Activated CD8-positive, alpha-beta memory T cell treated with anti-CD3 and anti-CD28 coated beads, Interleukin-2, amount 50 U/mL, for 1 hour (primary cell): ENCODE results near the gene FBXW11.

Experiments
- DNase-seq: peaks from one replicate; pipeline ENCODE4 v3.0.0-alpha.2; 2020; ENCODE audit errors: extremely low read depth

Gene FBXW11

DNA sequence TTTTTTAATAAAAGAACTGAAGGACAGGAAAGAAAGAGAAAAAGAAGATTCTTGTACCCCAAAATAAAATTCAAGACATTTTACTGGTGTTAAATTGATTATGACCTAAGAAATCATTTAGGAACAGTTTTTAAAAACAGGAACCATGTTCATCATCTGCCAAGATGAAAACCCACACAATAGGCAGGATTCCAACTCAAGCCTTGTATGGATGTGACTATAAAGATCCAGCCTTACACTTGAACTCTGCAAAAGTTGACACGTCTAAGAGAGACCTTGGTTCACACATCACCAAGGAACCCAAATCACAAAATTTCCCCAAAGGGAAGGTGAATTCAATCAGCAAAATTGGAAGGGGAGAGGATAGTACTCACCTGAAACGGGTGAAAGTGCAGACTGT is 138.2 kb downstream of the FBXW11 start:
- no peak for DNase-seq

DNA sequence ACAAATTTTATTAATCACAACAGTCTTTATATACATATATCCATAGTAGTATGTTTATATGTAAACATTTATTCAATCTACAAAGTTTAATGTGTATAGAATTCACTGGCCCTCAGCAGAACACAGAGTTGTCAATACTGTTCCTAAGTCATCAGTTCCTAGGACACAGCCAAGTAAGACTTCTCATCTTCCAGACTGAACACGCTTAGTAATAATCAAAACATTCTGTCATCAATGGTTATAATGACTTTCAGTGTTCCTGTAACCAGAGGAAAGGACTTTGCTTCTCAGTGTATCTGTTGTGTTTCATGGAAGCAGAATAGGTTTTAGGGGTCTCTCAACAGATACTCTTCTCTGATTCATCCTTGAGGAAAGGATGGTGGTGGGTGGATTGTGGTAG is 138.7 kb downstream of the FBXW11 start:
- DNase-seq, result no peak

DNA sequence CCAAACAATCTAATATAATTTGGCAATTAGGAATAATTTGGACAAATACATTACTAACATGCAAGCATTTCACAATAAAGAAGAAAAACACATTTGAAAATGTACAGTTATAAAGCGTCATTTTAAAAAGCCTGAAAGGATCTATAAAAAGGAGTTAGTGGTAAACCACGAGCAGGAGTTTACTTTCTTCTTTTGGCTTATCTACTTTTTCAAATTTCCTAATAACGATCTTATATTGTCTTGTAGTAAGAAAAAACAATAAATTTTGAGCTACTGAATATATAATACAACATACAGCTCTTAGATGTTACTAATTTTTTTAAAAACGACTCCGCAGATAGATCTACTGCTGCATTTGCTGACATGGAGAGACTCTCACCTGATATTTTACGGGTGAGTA is 141.0 kb downstream of the FBXW11 start:
- no peak for DNase-seq

DNA sequence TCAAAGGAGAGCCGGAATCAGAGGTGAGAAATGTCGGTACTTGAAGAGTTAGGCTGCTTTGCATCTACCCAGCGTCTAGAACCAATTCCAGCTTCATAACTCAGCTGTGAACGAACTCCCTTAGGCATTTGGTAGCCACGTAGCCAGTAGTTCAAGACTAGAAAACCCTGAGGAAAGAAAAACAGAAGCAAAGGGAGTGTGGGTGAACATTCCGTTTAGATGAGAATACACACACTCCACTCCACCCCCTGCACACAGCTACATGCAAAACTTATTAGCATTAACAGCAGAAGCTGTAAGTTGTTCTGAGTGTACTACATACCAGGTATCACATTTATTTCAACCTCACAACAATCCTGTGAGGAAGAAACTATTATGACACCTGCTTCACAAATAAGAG is 142.5 kb downstream of the FBXW11 start:
- no peak for DNase-seq

DNA sequence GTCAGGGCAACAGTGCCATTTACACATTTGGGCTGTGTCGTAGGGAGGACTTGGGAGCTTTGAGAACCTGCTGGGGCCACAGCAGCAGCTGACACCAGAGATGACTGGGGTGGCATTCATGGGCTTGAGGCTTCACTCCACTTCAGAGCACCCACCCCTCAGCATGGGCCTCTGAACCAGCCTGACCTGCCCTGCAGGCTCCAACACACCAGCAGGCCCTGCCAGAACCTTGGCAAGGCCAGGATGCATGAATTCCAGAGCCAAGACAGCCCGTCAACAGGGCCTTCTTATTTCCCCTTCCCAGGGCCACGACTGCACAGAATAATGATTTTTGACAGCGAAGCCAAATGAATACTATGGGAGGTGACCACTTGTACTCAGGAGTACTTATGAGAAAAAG is 143.8 kb downstream of the FBXW11 start:
- DNase-seq, result no peak

DNA sequence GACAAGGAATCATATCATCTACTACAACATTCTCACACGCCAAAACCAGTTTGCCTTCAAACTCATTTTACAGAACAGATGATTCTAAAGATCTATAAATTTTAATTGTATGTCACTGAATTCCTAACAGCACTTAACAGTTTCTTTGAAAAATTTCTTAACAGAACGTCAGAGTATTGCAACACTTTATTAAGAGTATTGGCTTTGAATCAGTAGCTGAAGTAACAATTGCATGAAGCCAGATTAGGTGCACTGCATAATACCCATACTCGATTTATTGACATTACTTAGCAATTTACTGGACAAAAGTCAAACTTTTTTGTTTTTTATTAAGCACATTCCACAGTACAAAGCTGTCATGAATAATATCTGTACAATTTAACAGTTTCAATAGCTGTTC is 145.1 kb downstream of the FBXW11 start:
- DNase-seq, result no peak

DNA sequence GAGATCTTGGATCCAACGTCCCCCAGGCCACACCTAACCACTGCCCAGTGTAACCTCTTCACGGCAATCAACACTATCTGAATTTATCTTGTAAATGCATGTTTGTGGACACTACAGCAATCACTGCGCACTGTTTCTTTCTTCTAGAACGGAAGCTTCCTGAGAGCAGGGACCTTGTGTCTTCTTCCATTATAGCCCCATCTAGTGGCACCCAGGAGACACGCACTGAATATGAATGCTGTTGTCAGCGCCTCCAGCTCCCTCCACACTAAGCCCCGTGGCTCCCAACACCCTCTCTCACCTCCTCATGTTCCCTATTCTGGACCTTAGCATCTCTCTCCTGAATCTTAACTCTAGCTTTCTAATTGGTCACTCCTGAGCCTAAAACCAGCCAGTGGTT is 148.1 kb downstream of the FBXW11 start:
- no peak for DNase-seq

DNA sequence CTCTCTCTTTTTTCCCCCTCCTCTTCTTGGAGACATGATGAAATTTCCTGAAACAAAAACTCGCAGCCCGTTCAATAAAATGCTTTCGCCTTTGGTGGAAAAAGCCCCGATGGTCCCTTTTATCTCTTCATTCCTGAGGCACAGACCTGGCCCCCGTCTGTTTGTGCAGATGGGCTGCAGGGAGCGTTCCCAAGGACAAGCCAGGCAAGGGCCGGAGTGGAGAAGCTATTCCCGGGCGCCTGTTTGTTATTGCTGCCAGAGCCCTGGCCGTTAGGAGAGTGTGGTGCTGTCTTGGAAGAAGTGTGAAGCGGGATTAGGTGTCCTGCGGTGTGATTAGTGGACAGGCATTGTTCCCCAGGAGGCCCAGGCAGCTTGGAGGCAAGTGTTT is 149.0 kb downstream of the FBXW11 start:
- DNase-seq, result no peak

DNA sequence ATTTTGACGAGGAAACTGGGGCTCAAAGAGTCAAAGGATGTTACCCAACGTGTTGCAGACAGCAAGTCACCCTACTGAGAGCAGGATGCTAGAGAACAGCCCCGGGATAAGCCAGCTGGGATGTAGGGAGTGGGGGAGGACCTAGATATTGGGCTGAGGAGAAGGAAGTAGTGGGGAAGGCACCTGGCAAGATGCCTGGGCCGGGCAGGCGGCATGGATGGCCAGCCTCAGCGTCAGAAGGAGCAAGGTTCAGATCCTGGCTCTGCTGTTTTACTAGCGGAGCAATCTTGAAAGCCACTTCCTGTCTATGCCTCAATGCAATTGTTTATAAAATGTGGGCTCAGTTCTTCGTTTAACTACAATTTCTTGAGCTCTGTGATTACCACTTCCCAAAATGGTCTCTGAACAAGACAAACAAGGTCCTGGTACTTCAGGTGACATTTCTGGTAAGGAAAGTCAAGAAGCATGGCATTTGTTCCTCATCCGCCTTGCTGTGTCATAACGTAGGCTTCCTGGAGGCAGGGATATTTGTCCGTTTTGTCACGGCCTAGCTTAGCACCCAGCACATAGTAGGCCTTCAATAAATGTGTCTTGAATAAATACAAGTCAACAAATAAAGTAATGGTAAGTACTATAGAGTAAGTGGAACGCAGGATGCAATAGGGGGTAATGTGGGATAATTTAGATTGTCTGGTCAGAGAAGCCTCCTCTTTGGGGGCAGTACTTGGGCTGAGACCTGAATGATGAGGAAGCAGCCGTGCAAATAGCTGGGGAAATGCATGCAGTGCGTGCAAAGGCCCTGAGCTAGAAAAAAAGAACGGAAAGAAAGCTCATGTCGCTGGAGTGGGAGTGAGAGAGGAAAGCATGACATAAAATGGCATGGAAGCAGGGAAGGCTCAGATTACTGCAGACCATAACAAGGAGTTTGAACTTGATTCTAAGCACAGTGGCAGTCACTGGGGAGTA is 150.4 kb downstream of the FBXW11 start:
- DNase-seq, result no peak

DNA sequence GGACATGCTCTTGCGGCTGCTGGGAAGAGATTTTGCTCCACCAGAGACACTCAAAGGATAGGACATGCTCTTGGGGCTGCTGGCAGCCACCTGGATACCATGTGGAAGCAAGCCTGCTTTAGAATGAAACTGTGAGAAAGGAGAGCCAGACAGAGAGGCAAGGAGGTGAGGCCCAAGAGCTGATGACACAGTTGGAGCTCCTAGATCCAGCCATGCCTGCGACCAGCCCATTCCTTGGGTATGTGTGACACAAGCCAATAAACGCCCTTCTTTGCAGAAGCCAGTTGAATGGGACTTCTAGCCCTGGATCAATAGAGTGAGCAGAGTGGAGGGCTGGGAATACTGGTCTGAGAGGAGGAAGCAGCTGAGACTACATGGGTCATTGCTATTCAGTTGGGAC is 151.2 kb downstream of the FBXW11 start:
- DNase-seq, result no peak

DNA sequence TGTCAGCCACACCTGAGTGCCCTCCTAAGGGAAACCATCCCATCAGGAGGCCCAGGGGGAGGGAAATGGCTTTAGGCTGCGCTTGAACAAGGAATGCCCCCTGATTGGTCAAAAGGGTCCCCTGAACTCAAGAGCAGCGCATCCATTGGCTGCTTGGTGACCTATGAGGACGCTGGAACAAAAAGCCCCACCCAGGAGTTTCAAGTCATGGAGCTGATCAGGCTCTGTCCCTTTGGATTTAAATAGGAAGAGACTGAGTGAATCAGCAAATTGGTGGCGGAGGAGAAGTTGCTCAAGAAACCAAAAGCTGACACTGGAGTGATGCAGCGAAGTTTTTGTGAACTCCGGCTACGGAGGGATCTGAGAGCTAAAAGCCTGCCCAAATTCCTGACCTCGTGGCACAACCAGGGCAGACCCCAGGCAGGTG is 154.2 kb downstream of the FBXW11 start:
- no peak for DNase-seq

DNA sequence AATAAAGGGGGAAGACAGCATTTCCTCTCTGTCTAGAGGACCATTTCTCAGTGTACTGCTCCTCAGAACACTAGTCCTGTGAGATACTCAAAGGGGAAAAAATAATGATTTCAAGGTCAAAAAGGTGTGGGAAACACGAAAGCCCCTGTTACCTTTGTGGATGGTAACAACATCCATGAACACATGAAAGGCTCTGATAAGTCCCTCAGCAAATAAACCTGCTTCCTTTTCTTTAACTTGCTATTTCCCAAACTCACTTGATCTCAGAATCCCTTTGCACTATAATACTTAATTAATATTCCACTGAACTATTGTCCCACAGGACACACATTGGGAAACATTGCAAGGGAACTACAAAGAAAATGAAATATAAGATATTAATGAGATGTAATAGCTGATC is 155.2 kb downstream of the FBXW11 start:
- DNase-seq, result no peak

DNA sequence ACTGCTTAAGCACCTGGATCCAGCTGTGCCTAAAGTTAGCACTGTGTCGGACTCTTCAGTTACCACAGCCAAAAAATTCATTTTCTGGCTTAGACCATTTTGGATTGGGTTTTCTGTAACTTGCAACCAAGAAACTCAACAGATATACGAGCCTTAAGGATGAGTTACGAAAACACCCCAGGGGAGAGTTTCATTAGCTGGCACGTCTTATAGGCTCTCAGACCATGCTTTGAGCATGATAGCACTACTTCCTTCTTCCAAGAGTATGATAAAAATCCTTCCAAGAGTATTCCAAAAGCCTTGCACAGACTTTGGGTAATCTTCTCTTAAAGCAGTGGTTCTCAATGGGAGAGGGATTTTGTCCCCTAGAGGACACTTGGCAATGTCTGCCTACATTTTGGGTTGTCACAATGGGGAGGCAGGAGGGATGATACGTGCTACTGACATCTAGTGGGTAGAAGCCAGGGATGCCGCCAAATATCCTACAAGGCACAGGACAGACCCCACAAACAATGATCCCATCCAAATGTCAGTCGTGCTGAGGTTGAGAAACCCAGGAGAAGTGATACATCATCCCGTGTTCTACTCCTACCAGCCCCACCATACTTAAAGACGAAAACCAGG is 156.0 kb downstream of the FBXW11 start:
- DNase-seq, result no peak

DNA sequence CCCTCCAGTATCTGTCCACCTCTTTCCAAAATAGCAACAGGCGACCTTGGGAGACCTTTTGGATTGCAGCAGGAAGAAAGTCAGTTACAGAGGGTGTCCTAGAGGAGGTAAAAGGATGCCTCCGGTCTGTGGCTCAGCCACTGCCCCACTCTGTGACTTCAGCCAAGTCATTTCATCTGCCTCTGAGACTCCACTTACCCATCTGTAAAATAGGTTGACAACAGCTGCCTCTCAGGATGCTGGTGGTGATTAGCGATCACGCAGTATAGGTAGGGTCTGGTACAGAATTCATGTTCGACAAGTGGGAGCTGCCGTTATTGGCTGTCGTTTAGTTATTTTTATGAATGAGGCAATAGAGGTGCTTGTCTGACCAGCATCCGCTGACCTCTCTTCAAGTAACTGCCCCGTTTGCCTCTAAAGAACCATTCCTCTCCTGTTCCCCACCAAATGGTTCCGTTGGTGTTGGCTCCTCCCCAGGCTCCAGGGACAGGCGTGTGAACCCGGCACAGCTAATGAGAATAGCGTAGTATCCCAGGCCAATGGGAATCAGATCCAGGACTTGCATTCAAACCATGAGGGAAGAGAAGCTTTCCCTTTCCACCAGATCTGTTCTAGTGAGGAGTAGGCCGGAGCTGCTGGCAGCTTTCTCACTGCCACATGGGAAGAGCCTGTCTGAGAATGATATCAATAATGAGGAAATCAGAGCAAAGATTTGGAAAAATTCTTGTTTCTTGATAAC is 156.7 kb downstream of the FBXW11 start:
- no peak for DNase-seq

DNA sequence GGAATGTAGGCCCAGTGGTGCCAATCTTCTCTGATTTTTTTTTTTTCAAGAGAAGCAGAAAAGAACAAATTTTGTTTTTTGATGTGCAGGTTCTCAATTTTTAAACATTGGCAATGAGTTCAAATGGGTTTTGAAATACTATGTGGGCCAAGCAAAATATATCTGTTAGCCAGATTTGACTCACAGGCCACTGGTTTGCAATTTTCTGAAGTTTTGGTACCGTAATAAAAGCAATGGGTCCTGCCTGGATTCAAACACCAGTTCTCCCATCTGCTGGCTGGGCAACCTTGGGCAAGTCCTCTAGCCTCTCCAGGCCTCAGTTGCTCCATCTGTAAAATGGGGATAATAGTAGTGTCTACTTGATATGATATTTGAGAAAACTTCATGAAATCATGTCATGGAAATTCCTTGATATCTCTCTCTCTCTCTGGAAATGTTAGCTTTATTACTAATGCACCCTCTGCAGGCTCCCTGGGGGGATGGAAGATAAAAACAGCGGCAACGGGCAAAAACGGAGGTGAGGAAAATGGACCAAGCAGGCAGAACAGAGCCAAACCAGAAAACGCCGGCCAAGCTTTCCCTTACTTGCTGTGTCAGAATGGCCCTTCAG is 157.4 kb downstream of the FBXW11 start:
- no peak for DNase-seq

DNA sequence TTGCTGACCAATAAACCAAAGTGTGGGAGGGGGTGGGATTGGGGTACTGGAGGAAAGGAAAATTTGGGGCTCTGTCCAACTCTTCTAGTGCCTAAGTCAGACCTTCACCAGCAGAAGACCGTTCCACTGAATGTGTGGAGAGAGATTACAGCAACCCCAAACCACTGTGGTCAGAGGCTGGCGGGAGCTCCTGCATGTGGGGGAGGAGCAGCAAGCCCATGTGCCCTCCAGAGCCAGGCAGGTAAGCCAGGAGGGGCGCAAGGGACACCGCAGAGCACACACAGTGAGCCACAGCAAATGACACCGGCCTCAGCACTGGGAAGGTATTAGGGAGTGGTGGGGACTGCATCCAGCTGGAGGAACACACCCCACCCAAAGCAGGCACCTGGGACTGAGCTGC is 158.0 kb downstream of the FBXW11 start:
- no peak for DNase-seq

DNA sequence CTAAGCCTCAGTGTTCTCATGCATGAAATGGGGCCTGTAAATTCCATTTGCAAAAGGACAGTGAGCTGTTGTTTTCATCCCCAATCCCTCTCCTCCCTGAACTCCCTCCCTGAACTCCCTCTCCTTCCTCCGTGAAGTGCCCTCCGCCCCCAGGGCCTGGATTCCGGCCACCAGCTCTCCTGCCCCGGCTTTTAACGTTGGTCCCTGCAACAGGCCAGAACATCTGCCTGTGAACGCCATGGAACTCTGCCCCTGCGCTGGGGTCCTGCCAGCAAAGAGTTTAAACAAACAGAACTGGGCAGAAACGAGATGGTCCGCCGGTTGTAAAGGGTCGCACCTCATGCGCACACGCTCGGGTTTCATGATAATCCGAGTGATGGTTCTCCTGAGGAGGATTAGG is 158.4 kb downstream of the FBXW11 start:
- DNase-seq, result no peak

DNA sequence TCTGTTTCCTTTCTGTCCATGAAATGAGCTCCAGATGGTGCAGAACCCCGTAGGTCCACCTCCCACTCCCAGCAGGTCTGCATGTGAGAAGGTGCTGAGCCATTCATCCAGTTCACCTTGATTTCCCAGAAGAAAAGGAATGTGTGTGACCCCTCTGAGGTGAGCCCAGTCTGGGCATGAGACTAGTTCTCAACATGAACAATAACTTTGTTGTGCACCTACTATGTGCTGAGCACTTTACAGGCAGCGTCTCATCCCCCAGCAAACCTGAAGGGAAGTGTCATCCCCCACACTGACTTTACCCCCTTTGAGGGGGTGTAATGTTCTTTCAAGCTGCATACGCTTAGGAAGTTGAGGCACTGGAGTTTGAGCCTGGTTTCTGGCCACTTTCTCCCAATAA is 159.4 kb downstream of the FBXW11 start:
- DNase-seq, result no peak

DNA sequence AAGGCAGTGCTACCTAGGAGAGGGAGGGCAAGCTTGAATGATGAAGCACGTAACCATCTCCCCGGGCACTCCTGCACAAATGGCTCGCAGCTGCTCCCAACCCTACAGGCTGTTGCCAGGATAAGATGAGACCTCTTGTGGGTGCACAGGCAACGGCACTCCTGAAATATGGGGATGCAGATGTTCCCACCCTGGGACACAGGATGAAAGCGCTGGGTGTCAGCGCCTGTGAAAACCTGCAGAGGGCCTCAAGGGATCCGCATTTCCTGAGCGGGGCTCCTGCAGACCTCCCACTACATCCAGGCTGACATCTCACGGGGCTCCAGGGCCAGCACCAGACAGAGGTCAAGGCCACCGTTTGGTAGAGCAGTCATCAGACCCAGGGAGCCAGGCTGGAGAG is 160.1 kb downstream of the FBXW11 start:
- no peak for DNase-seq

DNA sequence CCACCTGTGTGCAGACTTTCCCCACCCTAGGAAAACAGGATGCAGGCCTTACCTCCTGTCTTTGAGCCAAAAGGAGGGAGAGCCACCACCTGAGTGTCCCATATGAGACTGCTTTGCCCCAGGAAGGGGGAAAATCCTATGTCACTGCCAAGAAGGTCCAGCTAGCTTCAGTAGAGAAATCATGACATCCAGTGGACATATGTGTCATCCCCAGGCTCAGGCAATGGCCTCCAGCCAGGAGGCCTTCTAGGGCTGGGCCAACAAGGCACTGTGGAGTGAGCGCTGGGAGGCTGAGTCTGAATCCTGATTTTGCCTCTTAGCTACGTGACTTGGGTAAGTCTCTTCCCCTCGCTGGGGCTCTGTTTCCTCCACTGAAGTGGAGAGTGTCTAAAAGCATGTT is 160.6 kb downstream of the FBXW11 start:
- no peak for DNase-seq

DNA sequence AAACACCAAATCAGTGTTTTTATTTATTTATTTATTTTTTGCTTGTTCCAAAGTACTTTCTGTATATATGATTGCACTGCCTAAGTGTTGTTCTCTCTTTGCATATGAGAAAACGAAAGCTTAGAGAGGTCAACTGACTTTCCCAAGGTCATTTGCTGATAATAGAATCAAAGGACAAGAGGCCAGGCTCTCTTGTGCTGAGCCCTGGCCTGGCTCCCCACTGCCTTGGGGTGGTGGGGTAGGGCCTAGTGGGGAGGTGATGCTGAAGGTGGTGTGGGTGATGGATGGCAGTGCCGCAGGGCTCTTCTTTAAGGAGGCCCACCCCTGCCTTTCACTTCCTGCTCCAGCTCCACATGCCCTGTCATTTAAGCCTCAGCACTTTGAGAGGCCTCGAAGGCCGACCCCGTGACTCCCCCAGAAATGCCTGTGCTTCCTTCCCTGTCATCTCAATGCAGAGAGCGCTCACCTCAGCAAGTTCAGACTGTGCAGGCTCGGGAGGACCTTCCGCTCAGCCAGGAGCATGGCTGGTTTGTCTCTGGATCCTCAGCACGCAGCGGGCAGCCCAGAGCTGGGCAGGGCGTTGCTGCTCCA is 161.3 kb downstream of the FBXW11 start:
- no peak for DNase-seq

DNA sequence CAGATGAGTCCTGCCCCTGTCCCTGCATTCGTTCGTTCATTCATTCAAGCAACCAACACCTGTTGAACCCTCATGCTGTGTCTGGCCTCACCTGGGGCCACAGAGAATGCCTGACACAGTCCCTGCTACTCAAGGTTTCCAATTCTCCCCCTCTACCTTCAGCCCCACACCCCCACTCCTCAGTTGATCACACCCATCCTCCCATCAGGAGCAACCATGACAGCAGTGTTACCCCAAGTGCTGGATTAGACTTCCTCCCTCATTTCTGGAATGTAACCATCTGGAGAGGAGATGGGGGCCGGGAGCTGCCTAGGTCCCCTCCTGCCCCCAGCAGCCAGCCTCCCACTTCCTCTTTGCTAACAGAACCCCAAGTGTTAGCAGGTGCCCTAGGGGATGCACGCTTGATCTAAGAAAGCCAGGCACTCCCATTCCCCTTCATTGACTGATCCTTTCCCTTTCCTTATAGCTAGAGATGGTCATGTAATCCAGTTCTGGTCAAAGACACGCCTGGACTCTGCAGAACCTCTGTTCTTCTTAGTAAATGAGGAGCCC is 163.6 kb downstream of the FBXW11 start:
- no peak for DNase-seq
